GM12878 (cell line): Measurements from ENCODE around the gene KRT28. TPM values are rescaled to one million over a fixed set of nuclear protein-coding genes. Genes with fewer than 3 reads are reported as not detected.

Source experiments
- ATAC-seq: fragments of 200-7000 bp; cut with Tn5 transposase; 3 replicates; pipeline ENCODE4 v1.9.1; 2020; ENCODE audit warnings: mild to moderate bottlenecking, moderate library complexity
- BruUV-seq: library from RNA; stranded (reverse); fragments of 400-500 nt; replicated peaks from 2 replicates; lab custom pipeline; 2021; lab: Mats Ljungman, UMichigan
- CTCF ChIA-PET: fragments of 300-600 bp; sonication (Branson Sonifier 250); formaldehyde crosslinking; extraction: SDS; loops from one replicate; lab custom pipeline; 2021; ENCODE audit warnings: inconsistent platforms; lab: Yijun Ruan, JAX
- POLR2A ChIA-PET: fragments of 350-600 bp; formaldehyde crosslinking; extraction: SDS; loops from one replicate; lab custom pipeline; 2021; ENCODE audit warnings: inconsistent platforms; lab: Charles Lee
- RAD21 ChIA-PET: fragments of 300-600 bp; sonication (Branson Sonifier 250); formaldehyde crosslinking; loops from one replicate; lab custom pipeline; 2023; ENCODE audit warnings: antibody characterized with exemption; ENCODE audit not compliant: unreplicated experiment; lab: Charles Lee
- SMC1A ChIA-PET: fragments of 300-600 bp; sonication (Branson Sonifier 250); formaldehyde crosslinking; loops from one replicate; lab custom pipeline; 2023; ENCODE audit not compliant: unreplicated experiment, uncharacterized antibody; lab: Charles Lee
- DNase-seq: peaks from one replicate; pipeline ENCODE4 v3.0.0-alpha.2; 2011; ENCODE audit warnings: low read depth, low spot score
- FAIRE-seq: peaks from 3 replicates; lab custom pipeline; 2011; peaks lifted over from hg19 to GRCh38; lab: Jason Lieb, UNC
- H2AFZ ChIP-seq: 2 replicates; pipeline ENCODE4 v1.6.0; 2011; ENCODE audit warnings: low read depth, low read length, control low read depth; ENCODE audit not compliant: control insufficient read depth
- H3K27ac ChIP-seq: 2 replicates; pipeline ENCODE4 v1.5.1; 2011; ENCODE audit warnings: control low read depth; ENCODE audit not compliant: control insufficient read depth, insufficient read depth
- H3K27me3 ChIP-seq, 2 experiments: replicated peaks in 1 of 2; 2 replicates each; pipeline versions ENCODE4 v1.6.0 to v1.6.1; 2011; ENCODE audit warnings: low read length in 1 of 2; ENCODE audit not compliant: control insufficient read depth in 2 of 2, insufficient read depth in 2 of 2
- H3K36me3 ChIP-seq, 2 experiments: 2 replicates each; pipeline ENCODE4 v1.5.1; 2011; ENCODE audit warnings: low read length in 1 of 2; ENCODE audit not compliant: control insufficient read depth in 2 of 2, insufficient read depth in 2 of 2
- H3K4me1 ChIP-seq: 2 replicates; pipeline ENCODE4 v1.6.1; 2011; ENCODE audit warnings: mild to moderate bottlenecking, low read length, moderate library complexity, mixed read lengths; ENCODE audit not compliant: control insufficient read depth, insufficient read depth
- H3K4me2 ChIP-seq: 2 replicates; pipeline ENCODE4 v1.6.0; 2011; ENCODE audit warnings: control low read depth; ENCODE audit not compliant: control insufficient read depth, insufficient read depth
- H3K4me3 ChIP-seq: fragments of 200-600 bp; sonication (generic); 2 replicates; pipeline ENCODE4 v1.5.1; 2016
- H3K79me2 ChIP-seq: 2 replicates; pipeline ENCODE4 v1.6.0; 2011; ENCODE audit warnings: low read length; ENCODE audit not compliant: control insufficient read depth, insufficient read depth
- H3K9ac ChIP-seq: 2 replicates; pipeline ENCODE4 v1.8.0; 2011; ENCODE audit warnings: low read length, control low read depth, mixed read lengths; ENCODE audit not compliant: control insufficient read depth, insufficient read depth
- H3K9me3 ChIP-seq: replicated peaks from 3 replicates; pipeline ENCODE4 v1.5.1; 2011; ENCODE audit warnings: mild to moderate bottlenecking, low read length; ENCODE audit not compliant: control insufficient read depth, insufficient read depth
- H4K20me1 ChIP-seq: 2 replicates; pipeline ENCODE4 v1.6.0; 2011; ENCODE audit not compliant: control insufficient read depth, insufficient read depth
- EED ChIP-seq: sonication (generic); IDR thresholded peaks from 2 replicates; pipeline ENCODE4 v1.6.1; 2016; ENCODE audit warnings: antibody characterized with exemption, low read depth
- KDM1A ChIP-seq: fragments of 200-600 bp; sonication (generic); IDR thresholded peaks from 2 replicates; pipeline ENCODE4 v1.6.1; 2016; ENCODE audit warnings: borderline replicate concordance
- PML ChIP-seq: IDR thresholded peaks from 2 replicates; pipeline ENCODE4 v1.6.1; 2012; ENCODE audit warnings: low read length, inconsistent platforms
- TAF1 ChIP-seq: IDR thresholded peaks from 2 replicates; pipeline ENCODE4 v1.6.1; 2011; ENCODE audit warnings: mild to moderate bottlenecking, low read depth, low read length, borderline replicate concordance
- USF2 ChIP-seq: IDR thresholded peaks from 2 replicates; pipeline ENCODE4 v1.6.1; 2011; ENCODE audit warnings: low read depth, low read length, improper control_type of control experiment, borderline replicate concordance
- ZBED1 ChIP-seq: IDR thresholded peaks from 2 replicates; pipeline ENCODE4 v1.6.1; 2016; ENCODE audit warnings: borderline replicate concordance
- ZNF207 ChIP-seq: fragments of 450-650 bp; IDR thresholded peaks from 2 replicates; pipeline ENCODE4 v1.6.1; 2014; ENCODE audit warnings: antibody characterized with exemption, mild to moderate bottlenecking, borderline replicate concordance
- ZNF622 ChIP-seq: fragments of 450-650 bp; IDR thresholded peaks from 2 replicates; pipeline ENCODE4 v1.6.1; 2017; ENCODE audit warnings: mild to moderate bottlenecking, inconsistent platforms
- WGBS: methylation state at CpG from one replicate; pipeline ENCODE4 v1.1.6; 2016; ENCODE audit warnings: low lambda C conversion rate; ENCODE audit not compliant: insufficient replicate concordance, insufficient coverage; ENCODE audit errors: missing lambda C conversion rate; 5-methylcytosine and 5-hydroxymethylcytosine counted together
- in situ Hi-C: fragments of 300-500 bp; cut with MboI; formaldehyde crosslinking; loops from 9 replicates; pipeline ENCODE4 v1.14.3; 2018; ENCODE audit warnings: mixed read lengths
- intact Hi-C: fragments of 100-400 bp; cut with micrococcal nuclease; formaldehyde crosslinking; loops from one replicate; pipeline ENCODE4 v1.14.2; 2022; ENCODE audit not compliant: unreplicated experiment
- polyA plus RNA-seq, 11 experiments: library from polyadenylated mRNA; depleted of rRNA in 4 of 11; unstranded in 6 of 11; stranded (reverse) in 5 of 11; fragments of >200 nt; fragmentation: Nextera tagmentation in 4 of 11; fragmentation: Illumina TruSeq in 1 of 11; extraction: Ambion mirVana in 4 of 11; extraction: Trizol in 1 of 11; gene quantifications; 1 replicate in 1 of 11; 2 replicates in 10 of 11; pipeline versions ENCODE4 v1.2.1 to v1.2.3, GENCODE V29; 2011 to 2016; ENCODE audit warnings: inconsistent platforms in 2 of 11, missing spikeins in 2 of 11, low read depth in 1 of 11
- total RNA-seq, 4 experiments: library from RNA; depleted of rRNA in 3 of 4; stranded (reverse); fragments of >200 nt in 3 of 4; fragmentation: Illumina TruSeq in 1 of 4; extraction: Trizol in 1 of 4; gene quantifications; 2 replicates each; pipeline versions ENCODE4 v1.2.1 to v1.2.3, GENCODE V29; 2013 to 2021
- TF ChIP-seq, protein P1 (sequence below): fragments of 450-650 bp; IDR thresholded peaks from 2 replicates; pipeline ENCODE4 v1.6.1; 2016; ENCODE audit warnings: mild to moderate bottlenecking, moderate library complexity, borderline replicate concordance

The KRT28 gene
- total and polyA plus RNA-seq, 10 of the 15 experiments (the other 5 are each of a cell fraction or from before 2014, with no cell fraction given): not detected

DNA sequence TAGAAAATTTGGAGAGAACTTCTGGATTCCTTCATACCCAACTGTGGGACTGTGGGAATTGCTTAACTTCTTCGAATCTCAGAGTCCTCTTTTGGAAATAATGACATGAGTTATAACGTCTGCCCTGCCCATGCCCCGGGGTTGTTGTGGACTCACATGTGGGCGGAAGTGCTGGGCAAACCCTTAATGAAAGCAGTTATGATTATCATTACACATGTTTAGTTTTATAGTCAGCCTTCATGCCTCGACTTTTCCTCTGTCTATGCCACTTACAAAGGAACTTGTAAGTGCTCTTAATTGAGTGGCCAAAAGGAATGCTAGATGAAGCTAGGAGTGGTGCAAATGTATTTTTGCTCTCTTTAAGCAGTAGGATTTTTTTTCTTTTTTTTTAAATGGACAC, 21.3 kb downstream of the KRT28 start (continued):
- TF ChIP-seq, protein P1, sequence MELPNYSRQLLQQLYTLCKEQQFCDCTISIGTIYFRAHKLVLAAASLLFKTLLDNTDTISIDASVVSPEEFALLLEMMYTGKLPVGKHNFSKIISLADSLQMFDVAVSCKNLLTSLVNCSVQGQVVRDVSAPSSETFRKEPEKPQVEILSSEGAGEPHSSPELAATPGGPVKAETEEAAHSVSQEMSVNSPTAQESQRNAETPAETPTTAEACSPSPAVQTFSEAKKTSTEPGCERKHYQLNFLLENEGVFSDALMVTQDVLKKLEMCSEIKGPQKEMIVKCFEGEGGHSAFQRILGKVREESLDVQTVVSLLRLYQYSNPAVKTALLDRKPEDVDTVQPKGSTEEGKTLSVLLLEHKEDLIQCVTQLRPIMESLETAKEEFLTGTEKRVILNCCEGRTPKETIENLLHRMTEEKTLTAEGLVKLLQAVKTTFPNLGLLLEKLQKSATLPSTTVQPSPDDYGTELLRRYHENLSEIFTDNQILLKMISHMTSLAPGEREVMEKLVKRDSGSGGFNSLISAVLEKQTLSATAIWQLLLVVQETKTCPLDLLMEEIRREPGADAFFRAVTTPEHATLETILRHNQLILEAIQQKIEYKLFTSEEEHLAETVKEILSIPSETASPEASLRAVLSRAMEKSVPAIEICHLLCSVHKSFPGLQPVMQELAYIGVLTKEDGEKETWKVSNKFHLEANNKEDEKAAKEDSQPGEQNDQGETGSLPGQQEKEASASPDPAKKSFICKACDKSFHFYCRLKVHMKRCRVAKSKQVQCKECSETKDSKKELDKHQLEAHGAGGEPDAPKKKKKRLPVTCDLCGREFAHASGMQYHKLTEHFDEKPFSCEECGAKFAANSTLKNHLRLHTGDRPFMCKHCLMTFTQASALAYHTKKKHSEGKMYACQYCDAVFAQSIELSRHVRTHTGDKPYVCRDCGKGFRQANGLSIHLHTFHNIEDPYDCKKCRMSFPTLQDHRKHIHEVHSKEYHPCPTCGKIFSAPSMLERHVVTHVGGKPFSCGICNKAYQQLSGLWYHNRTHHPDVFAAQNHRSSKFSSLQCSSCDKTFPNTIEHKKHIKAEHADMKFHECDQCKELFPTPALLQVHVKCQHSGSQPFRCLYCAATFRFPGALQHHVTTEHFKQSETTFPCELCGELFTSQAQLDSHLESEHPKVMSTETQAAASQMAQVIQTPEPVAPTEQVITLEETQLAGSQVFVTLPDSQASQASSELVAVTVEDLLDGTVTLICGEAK: no peak
- TF ChIP-seq TAF1 (no peak), KDM1A (no peak)
- TF ChIP-seq, all 136 proteins: peak for 0

- no TSS peak for BruUV-seq
- in situ Hi-C loops (no loop called here), intact Hi-C loops (loop anchor here (5.0 kb wide), 1 partner anchor 101 kb away; no protein-coding TSS in a partner anchor)
- H3K4me1 ChIP-seq: no peaks in the 10 kb centered on the region
- H3K9ac ChIP-seq: no peak overlapping the region
- POLR2A ChIA-PET: no interaction called here
- no peak overlapping the region for H3K27ac ChIP-seq
- H3K9me3 ChIP-seq: no peaks in the 10 kb centered on the region
- TF ChIP-seq ZNF207: no peak
- TF ChIP-seq PML: no peak
- no peak for TF ChIP-seq ZNF622
- TF ChIP-seq KDM1A: no peak
- no peak for TF ChIP-seq EED
- no peak for TF ChIP-seq ZBED1
- TF ChIP-seq USF2: no peak
- DNase-seq: no peak
- no peak for ATAC-seq
- WGBS: 46% methylated on average over 3 of the region's 3 CpGs
- H3K79me2 ChIP-seq: no peaks in the 10 kb centered on the region
- SMC1A ChIA-PET: no interaction called here
- no peak for FAIRE-seq
- peaks cover 0 to 6% of the 10 kb centered on the region in 2 experiments; a peak in 1 of 4 replicates for H3K27me3 ChIP-seq
- RAD21 ChIA-PET: no interaction called here
- no peak overlapping the region for H3K4me2 ChIP-seq
- H3K4me3 ChIP-seq: no peak overlapping the region
- no peak overlapping the region for H2AFZ ChIP-seq
- CTCF ChIA-PET: interaction anchor here (1.0 kb wide), 1 partner anchor 889 kb away, joined by 3 read pairs; no protein-coding TSS in a partner anchor
- H3K36me3 ChIP-seq: no peaks in the 10 kb centered on the region
- no peaks in the 10 kb centered on the region for H4K20me1 ChIP-seq
These were observed 21.8 kb downstream of the KRT28 start for GRCh38 chr17:40777971-40778370.
